Muscle of leg (tissue), 11 donors: Measurements from ENCODE around the gene ALG12. TPM values are rescaled to one million over a fixed set of nuclear protein-coding genes. Genes with fewer than 3 reads are reported as not detected.

Experiments
- DNase-seq: peaks from one replicate; pipeline ENCODE4 v3.0.0; 2013
- H3K27ac ChIP-seq: one replicate; pipeline ENCODE4 v1.5.1; 2013; ENCODE audit warnings: mild to moderate bottlenecking, low read length, control low read depth
- H3K27me3 ChIP-seq: one replicate; pipeline ENCODE4 v1.6.1; 2013; ENCODE audit warnings: low read length; ENCODE audit not compliant: control insufficient read depth, insufficient read depth
- H3K36me3 ChIP-seq: one replicate; pipeline ENCODE4 v1.6.1; 2013; ENCODE audit warnings: low read length; ENCODE audit not compliant: control insufficient read depth, insufficient read depth
- H3K4me1 ChIP-seq: one replicate; pipeline ENCODE4 v1.6.1; 2013; ENCODE audit warnings: low read length; ENCODE audit not compliant: control insufficient read depth, insufficient read depth
- H3K4me3 ChIP-seq: one replicate; pipeline ENCODE4 v1.5.1; 2013; ENCODE audit warnings: low read length, control low read depth
- H3K9me3 ChIP-seq: replicated peaks from 2 replicates; pipeline ENCODE4 v1.6.1; 2013; ENCODE audit warnings: low read depth, low read length; ENCODE audit not compliant: control insufficient read depth
- WGBS: methylation state at CpG from one replicate; pipeline ENCODE4 v1.1.5; 2013; ENCODE audit warnings: missing lambda C conversion rate; ENCODE audit not compliant: insufficient coverage; 5-methylcytosine and 5-hydroxymethylcytosine counted together
- polyA plus RNA-seq, 8 donors: library from polyadenylated mRNA; unstranded; fragments of 120-200 nt; gene quantifications; one replicate each; pipeline versions ENCODE4 v1.2.1 to v1.2.3, GENCODE V29; 2013; ENCODE audit warnings: inconsistent platforms in 1 of 8, low replicate concordance in 1 of 8; ENCODE audit not compliant: insufficient read length in 8 of 8, insufficient read depth in 1 of 8
- total RNA-seq: library from RNA; stranded (reverse); fragments of 120-200 nt; gene quantifications from one replicate; pipeline ENCODE4 v1.2.4, GENCODE V29; 2013

The ALG12 gene
- total and polyA plus RNA-seq, 9 donors: 6.6 to 19.1 (median 15.8) TPM

- Histone ChIP-seq H3K4me1 (peaks cover 66% of the 10 kb centered on the region), H3K27ac (no peak overlapping the region), H3K9me3 (no peaks in the 10 kb centered on the region), H3K36me3 (peaks cover 28% of the 10 kb centered on the region), H3K4me3 (peak overlapping the region; percentile 41), H3K27me3 (peaks cover 2% of the 10 kb centered on the region)
- no CpG with 5 or more reads among the region's 6 CpGs for WGBS
- peak; percentile 12 for DNase-seq
Measured at GRCh38 chr22:49963647-49964026, 45.4 kb upstream of the ALG12 start.

- peak overlapping the region; percentile 72 for H3K27ac ChIP-seq
- 63% methylated on average over 52 of the region's 63 CpGs for WGBS
- DNase-seq: peak; percentile 31
- H3K27me3 ChIP-seq: peaks cover 2% of the 10 kb centered on the region
- H3K36me3 ChIP-seq: peaks cover 28% of the 10 kb centered on the region
- peaks cover 64% of the 10 kb centered on the region for H3K4me1 ChIP-seq
- peak overlapping the region; percentile 41 for H3K4me3 ChIP-seq
- H3K9me3 ChIP-seq: no peaks in the 10 kb centered on the region
Measured at GRCh38 chr22:49962751-49963646, 44.8 kb upstream of the ALG12 start.

- 6% methylated on average over 37 of the region's 70 CpGs for WGBS
- H3K27ac ChIP-seq: peak overlapping the region; percentile 72
- no peaks in the 10 kb centered on the region for H3K9me3 ChIP-seq
- peaks cover 59% of the 10 kb centered on the region for H3K4me1 ChIP-seq
- DNase-seq: peak; percentile 92
- H3K4me3 ChIP-seq: peak overlapping the region; percentile 67
- H3K36me3 ChIP-seq: peaks cover 28% of the 10 kb centered on the region
- peaks cover 2% of the 10 kb centered on the region for H3K27me3 ChIP-seq
Measured at GRCh38 chr22:49962012-49962750, 43.9 kb upstream of the ALG12 start.

GRCh38 chr22:49961601-49962011, 43.4 kb upstream of the ALG12 start:
- DNase-seq: no peak
- Histone ChIP-seq H3K27ac (peak overlapping the region; percentile 47), H3K4me1 (peaks cover 59% of the 10 kb centered on the region), H3K9me3 (no peaks in the 10 kb centered on the region), H3K27me3 (peaks cover 2% of the 10 kb centered on the region), H3K36me3 (peaks cover 28% of the 10 kb centered on the region), H3K4me3 (peak overlapping the region; percentile 67)
- 2% methylated on average over 49 of the region's 49 CpGs for WGBS

- H3K36me3 ChIP-seq: peaks cover 28% of the 10 kb centered on the region
Measured at GRCh38 chr22:49961005-49961600, 42.9 kb upstream of the ALG12 start.

GRCh38 chr22:49960159-49961004, 42.1 kb upstream of the ALG12 start, which contains the start of gene PIM3:
Gene PIM3 (plus strand): TSS chr22:49960772. CDS start chr22:49960948, 176 bp downstream.
- Histone ChIP-seq H3K27me3 (peaks cover 2% of the 10 kb centered on the region), H3K27ac (peak within 1 kb of the TSS; percentile 71), H3K36me3 (peaks cover 25% of the 10 kb centered on the region), H3K9me3 (no peaks in the 10 kb centered on the region), H3K4me1 (peaks cover 62% of the 10 kb centered on the region), H3K4me3 (peak within 1 kb of the TSS; percentile 67)
- WGBS: under 1% methylated on average over 136 of the region's 137 CpGs
- DNase-seq: peak; percentile 99

More at GRCh38 chr22:49961005-49961600, 42.9 kb upstream of the ALG12 start:
- peaks cover 2% of the 10 kb centered on the region for H3K27me3 ChIP-seq
- H3K4me1 ChIP-seq: peaks cover 59% of the 10 kb centered on the region
- no peak for DNase-seq
- no peaks in the 10 kb centered on the region for H3K9me3 ChIP-seq
- WGBS: 0% methylated on average over 84 of the region's 84 CpGs
- no peak overlapping the region for H3K27ac ChIP-seq
- H3K4me3 ChIP-seq: peak overlapping the region; percentile 67

GRCh38 chr22:49959782-49960158, 41.5 kb upstream of the ALG12 start:
- 9% methylated on average over 21 of the region's 21 CpGs for WGBS
- DNase-seq: no peak
- H3K4me1 ChIP-seq: peaks cover 63% of the 10 kb centered on the region

GRCh38 chr22:49958931-49959781, 40.9 kb upstream of the ALG12 start:
- peaks cover 67% of the 10 kb centered on the region for H3K4me1 ChIP-seq
- no peak for DNase-seq
- 74% methylated on average over 26 of the region's 29 CpGs for WGBS
- H3K27ac ChIP-seq: no peak overlapping the region
- H3K9me3 ChIP-seq: no peaks in the 10 kb centered on the region
- peaks cover 2% of the 10 kb centered on the region for H3K27me3 ChIP-seq
- H3K36me3 ChIP-seq: peaks cover 17% of the 10 kb centered on the region
- no peak overlapping the region for H3K4me3 ChIP-seq

More at GRCh38 chr22:49959782-49960158, 41.5 kb upstream of the ALG12 start:
- peak overlapping the region; percentile 46 for H3K4me3 ChIP-seq
- no peaks in the 10 kb centered on the region for H3K9me3 ChIP-seq
- peaks cover 2% of the 10 kb centered on the region for H3K27me3 ChIP-seq
- peaks cover 22% of the 10 kb centered on the region for H3K36me3 ChIP-seq
- H3K27ac ChIP-seq: peak overlapping the region; percentile 71
